NCI-H187 treated with DMSO at 0.1 percent for 48 hours (cell line): ENCODE measurements around the gene ADSS1.

Source experiments
- DNase-seq: peaks from one replicate; lab custom pipeline; 2025; lab: John Stamatoyannopoulos, UW

The ADSS1 gene

GRCh38 chr14:104723651-104724406 lies at the start of gene ADSS1:
Gene ADSS1 (plus strand): TSS chr14:104724229. CDS start chr14:104724271, 42 bp downstream.
- DNase-seq, result no peak

DNA sequence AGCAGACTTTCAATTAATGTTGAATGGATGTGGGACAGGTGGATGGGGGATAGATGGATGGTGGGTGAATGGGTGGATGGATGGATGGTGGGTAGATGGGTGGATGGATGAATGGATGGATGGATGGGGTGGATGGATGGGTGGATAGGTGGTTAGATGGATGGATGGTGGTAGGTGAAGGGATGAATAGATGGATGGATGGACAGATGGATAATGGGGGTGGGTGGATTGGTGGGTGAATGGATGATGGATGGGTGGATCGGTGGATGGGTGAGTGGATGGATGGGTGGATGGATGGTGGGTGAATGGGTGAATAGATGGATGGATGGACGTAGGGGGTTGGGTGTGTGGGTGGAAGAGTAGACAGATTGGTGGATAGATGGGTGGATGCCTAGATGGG lies 48.6 kb upstream of the ADSS1 start:
- no peak for DNase-seq

DNA sequence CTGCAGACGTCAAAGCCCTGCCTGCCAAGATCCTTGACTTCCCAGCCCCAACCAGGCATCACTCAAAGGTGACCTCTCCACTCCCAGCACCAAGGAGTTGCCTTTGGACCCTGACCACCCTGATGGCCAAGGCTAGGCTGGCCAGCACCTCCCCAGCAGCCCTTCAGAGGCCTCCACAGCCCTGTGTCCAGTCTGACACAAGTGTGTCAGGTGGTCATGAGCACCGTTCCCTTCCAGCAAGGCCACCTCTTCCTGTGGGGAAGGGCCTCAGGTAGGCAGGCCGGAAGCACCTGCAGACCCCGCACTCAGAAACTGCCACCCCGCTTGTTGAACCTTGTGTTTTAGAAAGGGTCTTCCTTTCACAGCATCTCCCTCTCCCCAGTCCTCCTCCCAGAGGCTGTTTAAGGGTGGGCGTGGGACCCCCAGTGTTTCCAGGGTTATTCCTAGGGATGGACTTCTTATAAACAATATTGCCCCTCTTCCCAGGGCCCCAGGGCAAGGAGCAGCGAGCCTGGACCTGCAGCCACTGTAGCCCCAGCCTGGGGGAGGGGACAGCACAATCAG lies 47.8 kb upstream of the ADSS1 start:
- no peak for DNase-seq

- DNase-seq, result no peak
These were observed 47.1 kb upstream of the ADSS1 start for GRCh38 chr14:104676694-104677511.

DNA sequence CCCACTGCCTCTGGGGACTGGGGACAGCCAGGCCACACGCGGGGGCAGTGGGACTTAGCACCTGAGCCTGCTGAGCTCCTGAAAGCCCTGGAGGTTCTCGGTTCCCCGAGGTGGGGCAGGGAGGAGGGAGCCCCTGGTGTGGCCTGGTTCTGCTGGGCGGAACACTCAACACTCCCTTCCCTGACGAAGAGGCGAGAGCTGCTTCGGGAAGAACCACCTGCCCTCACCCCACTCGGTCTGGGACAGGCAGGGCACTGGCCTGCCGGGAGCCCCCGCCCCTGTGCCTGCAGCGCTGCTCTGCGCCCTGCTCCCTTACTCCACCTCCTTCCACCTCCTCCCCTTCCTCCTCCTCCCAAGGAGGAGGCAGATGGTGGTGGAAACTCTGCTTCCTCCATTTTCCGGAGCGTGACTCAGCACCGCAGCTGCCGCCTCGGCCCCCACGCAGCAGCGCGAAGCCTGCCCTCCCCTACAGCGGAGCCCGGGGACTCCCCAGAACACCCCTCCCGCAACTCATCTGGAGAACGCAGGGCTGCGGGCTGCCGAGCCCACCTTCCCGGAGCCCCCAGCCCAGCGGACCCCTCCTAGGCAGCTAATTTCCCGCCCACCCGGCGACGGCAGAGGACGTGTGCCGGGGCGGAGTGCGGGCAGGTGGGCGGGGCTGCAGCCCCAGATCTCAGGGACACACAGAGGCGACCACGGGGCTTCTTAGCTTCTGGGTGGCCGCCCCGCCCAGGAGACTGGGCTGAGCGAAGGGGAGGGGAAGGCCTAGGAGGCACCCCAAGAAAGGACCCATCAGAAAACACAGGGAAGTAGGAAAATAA lies 46.3 kb upstream of the ADSS1 start:
- DNase-seq, result no peak

- DNase-seq, result no peak
These were observed 45.7 kb upstream of the ADSS1 start for GRCh38 chr14:104678346-104678745.

DNA sequence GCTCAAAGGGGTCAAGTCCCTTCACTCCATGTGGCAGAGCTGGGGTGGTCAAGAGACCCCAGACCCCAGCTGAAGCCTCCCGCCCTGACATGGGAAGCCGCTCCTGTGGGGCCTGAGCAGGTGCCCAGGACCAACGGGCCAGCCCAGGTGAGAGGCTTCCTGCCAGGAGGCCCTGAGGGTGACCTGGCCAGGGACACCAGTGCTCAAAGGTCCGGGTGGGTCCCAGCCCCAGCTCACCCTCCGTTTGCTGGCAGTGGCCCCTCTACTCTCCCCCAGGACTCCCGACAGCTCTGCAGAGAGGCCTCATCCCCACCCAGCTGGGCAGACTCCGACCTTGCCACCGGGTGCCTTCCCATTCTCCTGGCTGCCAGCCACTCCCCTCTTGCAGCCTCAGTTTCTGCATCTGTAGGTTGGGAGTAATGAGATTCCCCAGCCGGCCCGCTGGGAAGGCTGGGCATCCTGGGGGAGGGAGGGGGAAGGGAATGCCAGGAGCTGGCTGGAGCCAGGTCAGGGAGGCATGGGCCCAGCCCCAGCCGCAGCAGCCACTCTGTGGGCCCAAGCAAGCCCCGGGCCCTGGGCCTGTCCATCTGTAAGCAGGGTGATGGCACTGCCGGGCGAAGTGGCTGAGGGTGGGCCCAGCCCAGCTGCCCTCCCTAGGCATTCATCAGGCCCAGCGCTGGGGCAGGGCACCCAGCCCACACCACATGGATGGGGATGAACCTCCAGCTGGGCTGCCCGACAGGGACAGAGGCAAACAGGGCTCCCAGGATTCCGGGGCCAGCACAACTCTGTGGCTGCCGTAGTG lies 44.9 kb upstream of the ADSS1 start:
- no peak for DNase-seq

DNA sequence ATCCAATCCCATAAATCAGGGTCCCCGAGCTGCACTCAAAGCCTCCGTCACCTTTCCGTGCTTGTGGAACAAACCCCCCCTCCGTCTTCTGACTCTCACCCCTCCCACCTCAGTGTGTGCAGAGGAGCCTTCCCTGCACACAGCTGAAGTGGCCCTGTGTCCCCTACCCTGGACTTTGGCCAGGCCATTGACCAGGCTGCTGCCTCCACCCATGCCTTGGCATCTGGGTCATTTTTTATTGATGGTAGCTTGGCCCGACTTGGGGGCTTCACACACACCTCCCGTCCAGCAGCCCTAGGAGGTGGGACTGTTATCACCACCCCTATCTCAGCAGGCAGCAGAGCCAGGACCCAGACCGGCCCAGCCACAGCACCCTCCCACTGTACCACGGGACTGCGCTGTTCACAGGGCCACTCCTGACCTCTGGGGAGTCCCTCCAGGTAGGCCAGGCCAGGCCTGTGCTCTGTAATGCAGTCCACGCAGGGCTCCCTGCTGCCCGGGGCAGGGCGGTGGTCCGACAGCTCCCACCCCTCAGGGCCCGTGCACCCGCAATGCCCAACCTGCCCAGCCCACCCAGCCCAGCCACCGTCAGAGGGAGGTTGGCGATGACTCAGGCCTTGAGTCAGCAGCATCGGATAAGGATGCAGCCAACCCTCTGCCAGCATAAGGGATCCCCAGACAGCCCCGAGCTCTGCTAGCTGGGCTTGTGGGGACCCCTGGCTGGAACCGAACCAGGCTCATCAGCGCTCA lies 43.8 kb upstream of the ADSS1 start:
- no peak for DNase-seq

GRCh38 chr14:104680806-104681688 lies 43.0 kb upstream of the ADSS1 start:
- no peak for DNase-seq

DNA sequence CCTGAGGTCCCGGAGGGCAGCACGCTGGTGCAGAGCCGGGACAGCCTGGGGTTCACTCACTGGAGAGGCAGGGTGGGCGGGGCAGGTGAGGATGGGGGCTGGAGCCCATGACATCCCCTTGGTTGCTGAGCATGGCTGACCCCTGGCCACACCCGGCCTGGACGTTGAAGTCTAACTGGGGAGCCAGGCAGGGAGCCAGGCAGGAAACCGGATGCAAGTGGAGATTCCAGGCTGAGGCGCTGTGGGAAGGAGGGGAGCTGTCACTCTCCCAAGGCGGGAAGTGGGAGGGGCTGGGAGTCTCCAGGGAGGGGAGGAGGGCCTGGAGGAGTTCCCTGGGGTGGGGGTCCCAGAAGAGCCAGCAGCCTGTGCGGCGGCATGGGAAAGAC lies 42.3 kb upstream of the ADSS1 start:
- no peak for DNase-seq

DNA sequence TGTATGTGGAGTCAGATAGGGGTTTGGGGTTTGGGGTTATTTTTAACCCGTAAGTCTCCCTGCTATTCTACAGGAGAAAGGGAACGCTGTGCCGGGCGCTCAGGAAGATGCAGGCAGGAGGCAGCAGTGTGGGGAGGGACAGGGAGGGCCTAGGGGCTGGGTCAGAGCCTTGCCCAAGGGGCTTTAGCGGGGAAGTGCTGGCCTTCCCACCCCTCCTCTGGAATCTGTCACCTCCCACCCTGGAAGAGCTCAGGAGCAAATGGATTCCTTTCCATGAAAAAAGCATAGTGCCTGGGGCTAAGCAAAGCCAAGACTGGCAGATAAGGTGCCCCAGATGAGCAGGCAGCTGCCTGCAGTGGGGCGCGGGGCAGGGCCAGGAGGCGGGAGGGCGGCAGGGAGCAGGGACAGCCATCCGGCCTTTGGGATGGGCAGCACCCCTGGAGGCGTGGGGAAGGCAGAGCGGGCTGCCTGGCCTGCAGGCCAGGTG lies 41.9 kb upstream of the ADSS1 start:
- no peak for DNase-seq

DNA sequence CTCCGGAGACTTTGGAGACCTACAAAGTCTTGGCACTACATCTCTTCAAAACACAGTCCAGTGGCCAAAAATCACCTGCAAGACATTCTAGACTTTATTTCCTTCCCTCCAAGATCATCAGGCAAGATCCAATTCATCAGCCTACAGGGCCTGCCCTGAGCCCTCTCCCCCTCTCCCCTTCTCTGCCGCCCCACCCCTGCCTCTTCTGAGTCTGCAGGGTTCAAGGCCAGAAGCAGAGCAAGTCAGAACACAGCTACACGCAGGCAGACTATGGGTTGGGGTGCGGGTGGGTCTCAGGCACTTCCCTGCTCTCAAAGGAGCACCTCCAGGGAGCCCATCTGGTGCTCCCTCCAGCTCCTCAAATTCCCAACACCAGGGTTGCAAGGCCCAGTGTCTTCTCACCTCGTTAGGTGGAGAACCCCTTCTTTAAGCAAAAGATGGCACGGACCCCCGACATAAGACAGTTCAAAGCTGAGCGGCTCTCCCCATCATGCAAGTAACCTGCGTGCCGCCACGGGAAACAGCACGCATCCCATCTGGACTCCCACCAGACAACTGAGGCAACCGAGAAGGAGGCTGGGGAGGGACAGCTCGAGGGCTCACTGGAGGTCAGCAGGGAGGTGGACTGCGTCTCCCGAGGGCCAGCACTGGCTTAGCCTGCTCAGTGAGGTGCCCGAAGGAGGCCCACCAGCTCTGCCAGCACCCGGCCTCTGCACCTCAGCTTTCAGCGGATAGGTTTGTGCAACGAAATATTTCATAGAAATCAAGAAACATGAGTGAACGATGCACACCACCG lies 40.2 kb upstream of the ADSS1 start:
- DNase-seq, result no peak

- no peak for DNase-seq
These were observed 39.6 kb upstream of the ADSS1 start for GRCh38 chr14:104684449-104684821.

GRCh38 chr14:104685216-104685997 lies 38.6 kb upstream of the ADSS1 start:
- DNase-seq, result no peak

DNA sequence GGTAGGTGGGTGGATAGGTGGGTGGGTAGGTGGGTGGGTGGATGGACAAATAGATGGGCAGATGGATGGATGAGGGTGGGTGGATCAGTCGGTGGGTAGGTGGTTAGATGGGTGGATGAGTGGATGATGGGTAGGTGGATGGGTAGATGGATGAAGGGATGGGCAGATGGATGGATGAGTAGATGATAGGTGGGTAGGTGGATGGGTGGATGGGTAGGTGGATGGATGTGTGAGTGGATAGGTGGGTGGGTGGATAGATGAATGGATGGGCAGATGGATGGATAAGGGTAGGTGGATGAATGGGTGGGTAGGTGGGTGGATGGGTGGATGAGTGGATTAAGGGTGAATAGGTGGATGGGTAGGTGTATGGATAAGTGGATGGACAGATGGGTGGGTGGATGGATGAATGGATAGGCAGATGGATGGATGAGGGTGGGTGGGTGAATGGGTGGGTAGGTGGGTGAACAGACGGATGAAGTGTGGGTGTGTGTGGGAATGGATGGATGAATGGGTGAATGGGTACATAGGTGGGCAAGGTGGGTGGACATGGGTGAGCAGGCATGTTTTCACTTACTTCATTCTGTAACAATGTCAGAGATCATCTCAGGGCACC lies 37.9 kb upstream of the ADSS1 start:
- no peak for DNase-seq

- DNase-seq, result no peak
These were observed 37.2 kb upstream of the ADSS1 start for GRCh38 chr14:104686624-104687517.
